ENCODE measurements around the gene SLC44A3.

Gene SLC44A3

DNA sequence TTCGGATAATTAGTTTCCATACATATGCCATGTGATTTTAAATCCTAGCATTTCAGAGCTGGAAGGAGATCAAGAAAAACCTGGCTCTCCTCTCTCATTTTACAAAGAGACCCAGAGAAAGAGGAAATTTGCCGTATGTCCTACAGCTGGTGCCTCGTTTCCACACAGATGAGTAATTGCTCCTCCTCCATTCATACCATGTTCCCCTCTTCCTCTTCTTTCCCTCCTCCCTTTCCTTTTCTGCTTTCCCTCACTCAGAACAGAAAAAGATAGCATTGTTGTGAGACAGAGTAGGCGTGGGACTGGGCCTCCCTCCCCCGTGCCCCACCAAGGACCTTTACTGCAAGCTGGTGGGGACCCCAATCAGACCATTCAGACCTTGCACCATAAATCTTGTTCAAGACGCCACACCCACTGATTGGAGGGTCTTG lies 13.7 kb upstream of the SLC44A3 start:
- no peak for DNase-seq (ENCODE audit: low read depth)
- no peak overlapping the region for H3K4me3 ChIP-seq (ENCODE audit: low read depth, low read length)
- TF ChIP-seq, protein P1, sequence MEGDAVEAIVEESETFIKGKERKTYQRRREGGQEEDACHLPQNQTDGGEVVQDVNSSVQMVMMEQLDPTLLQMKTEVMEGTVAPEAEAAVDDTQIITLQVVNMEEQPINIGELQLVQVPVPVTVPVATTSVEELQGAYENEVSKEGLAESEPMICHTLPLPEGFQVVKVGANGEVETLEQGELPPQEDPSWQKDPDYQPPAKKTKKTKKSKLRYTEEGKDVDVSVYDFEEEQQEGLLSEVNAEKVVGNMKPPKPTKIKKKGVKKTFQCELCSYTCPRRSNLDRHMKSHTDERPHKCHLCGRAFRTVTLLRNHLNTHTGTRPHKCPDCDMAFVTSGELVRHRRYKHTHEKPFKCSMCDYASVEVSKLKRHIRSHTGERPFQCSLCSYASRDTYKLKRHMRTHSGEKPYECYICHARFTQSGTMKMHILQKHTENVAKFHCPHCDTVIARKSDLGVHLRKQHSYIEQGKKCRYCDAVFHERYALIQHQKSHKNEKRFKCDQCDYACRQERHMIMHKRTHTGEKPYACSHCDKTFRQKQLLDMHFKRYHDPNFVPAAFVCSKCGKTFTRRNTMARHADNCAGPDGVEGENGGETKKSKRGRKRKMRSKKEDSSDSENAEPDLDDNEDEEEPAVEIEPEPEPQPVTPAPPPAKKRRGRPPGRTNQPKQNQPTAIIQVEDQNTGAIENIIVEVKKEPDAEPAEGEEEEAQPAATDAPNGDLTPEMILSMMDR (IDR thresholded peaks at IDR 0.05; ENCODE audit: low read depth, low read length, missing control alignments): no peak

DNA sequence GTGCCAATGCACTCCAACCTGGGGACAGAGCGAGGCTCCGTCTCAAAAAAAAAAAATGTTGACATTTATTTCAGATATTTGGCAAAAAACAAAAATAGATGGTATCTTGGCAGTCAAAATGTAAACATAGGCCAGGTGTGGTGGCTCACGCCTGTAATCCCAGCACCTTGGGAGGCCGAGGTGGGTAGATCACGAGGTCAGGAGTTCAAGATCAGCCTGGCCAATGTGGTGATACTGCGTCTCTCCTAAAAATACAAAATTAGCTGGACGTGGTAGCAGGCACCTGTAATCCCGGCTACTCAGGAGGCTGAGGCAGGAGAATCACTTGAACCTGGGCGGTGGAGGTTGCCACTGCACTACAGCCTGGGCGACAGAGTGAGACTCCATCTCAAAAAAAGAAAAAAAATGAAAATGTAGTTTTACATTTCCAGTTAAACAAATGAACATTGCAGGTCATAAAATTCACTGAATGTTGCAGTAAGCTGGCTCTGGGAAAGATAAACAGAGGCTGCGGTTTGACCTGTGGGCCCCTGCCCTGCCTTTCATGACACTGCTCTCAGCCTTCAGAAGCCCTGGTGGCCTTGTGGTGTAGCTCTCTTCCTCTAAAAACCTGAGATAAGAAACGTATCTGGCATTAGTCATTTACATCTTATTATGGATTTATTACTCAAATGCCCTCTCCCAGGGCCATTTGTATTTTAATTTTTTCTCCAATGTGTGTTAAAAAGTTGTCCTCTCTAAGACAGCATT lies 12.2 kb upstream of the SLC44A3 start:
- TF ChIP-seq, protein P1 (IDR thresholded peaks at IDR 0.05; ENCODE audit: low read depth, low read length, missing control alignments): no peak
- no peak overlapping the region for H3K4me3 ChIP-seq (ENCODE audit: low read depth, low read length)
- DNase-seq (ENCODE audit: low read depth): no peak

DNA sequence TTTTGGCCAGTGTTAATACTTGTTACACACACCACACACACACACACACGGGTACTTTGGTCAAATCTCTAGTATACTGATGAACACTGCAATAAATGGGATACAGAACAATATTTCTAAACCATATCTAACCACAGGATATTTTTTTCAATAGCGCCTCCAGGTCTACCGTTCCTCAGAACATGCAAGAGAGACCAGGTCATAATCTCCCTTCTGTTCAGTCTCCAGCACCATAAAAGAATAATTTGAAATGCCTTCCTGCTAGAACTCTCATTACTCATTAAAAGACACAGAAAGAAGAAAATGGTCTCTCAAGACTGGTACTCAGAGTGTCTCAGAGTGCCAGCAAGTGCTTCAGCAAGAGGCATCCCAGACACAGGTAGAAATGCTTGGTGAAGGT lies 11.5 kb upstream of the SLC44A3 start:
- no peak overlapping the region for H3K4me3 ChIP-seq (ENCODE audit: low read depth, low read length)
- no peak for DNase-seq (ENCODE audit: low read depth)
- TF ChIP-seq, protein P1 (IDR thresholded peaks at IDR 0.05; ENCODE audit: low read depth, low read length, missing control alignments): no peak

DNA sequence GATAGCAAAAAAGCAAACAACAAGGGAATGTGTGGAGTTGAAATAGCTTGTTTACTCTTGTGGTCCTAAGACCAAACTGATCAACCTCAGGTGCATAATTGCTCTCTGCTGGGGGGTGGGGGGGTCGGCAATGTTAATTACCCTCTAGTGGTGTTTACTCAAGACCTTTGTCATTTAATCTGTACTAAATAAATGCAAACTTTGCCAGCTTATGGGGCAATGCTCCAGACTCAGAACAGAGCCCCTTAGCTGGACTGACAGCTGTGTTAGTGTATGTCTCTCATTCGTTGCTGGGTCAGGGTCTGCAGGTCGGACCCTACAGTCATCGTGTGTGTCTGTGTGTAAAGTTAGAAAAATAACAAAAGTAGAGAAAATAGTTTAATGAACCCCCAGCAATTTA lies 7.2 kb upstream of the SLC44A3 start:
- no peak overlapping the region for H3K4me3 ChIP-seq (ENCODE audit: low read depth, low read length)
- TF ChIP-seq, protein P1 (IDR thresholded peaks at IDR 0.05; ENCODE audit: low read depth, low read length, missing control alignments): no peak
- DNase-seq (ENCODE audit: low read depth): no peak

DNA sequence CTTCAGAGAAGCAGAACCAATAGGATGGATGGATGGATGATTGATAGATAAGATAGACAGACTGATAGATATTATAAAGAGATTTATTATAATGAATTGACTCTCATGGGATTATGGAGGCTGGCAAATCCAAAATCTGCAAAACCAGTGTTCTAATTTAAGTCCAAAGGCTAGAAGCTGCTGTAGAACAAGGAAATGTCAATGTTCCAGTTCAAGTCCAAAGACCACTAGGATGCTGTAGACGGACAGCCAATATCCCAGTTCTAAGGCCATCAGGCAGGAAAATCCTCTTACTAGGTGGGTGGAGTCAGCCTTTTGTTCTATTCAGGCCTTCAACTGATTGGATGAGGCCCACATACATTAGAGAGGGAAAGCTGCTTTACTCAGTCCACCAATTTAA lies 4.1 kb upstream of the SLC44A3 start:
- TF ChIP-seq, protein P1 (IDR thresholded peaks at IDR 0.05; ENCODE audit: low read depth, low read length, missing control alignments): no peak
- DNase-seq (ENCODE audit: low read depth): no peak
- no peak overlapping the region for H3K4me3 ChIP-seq (ENCODE audit: low read depth, low read length)

DNA sequence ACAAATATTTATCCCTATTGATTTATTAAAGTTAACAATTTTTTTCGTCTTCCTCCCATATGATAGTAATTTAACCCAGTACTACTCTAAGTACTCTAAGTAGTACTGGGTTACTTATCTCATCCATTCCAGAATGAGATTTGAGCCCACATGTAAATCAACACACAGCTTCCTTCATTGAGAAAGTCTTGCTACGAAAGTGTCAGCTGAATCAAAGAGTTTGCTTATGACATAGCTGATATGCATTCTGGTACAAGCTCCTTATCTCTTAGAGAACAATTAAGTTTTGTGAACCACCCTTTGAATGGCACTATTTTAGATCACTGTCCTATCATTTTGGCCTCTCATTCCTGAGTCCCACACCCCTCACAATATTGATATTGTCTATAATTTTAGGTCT lies 2.4 kb upstream of the SLC44A3 start:
- no peak for DNase-seq (ENCODE audit: low read depth)
- TF ChIP-seq, protein P1 (IDR thresholded peaks at IDR 0.05; ENCODE audit: low read depth, low read length, missing control alignments): no peak
- no peak overlapping the region for H3K4me3 ChIP-seq (ENCODE audit: low read depth, low read length)
